ENCODE measurements around the gene XK. TPM values are rescaled to one million over a fixed set of nuclear protein-coding genes. Genes with fewer than 3 reads are reported as not detected.

Gene XK
- total RNA-seq, 4 donors from 2014 or later = under 0.01 to 0.22 (median 0.10) TPM

GRCh38 chrX:37781081-37781480, 95.5 kb downstream of the XK start:
- H3K9me3 ChIP-seq = no peaks in the 10 kb centered on the region
- no peaks in the 10 kb centered on the region for H3K4me1 ChIP-seq
- H3K36me3 ChIP-seq = no peaks in the 10 kb centered on the region
- 58 to 74% methylated on average over 4 of the region's 4 CpGs for WGBS, 2 donors
- H3K4me3 ChIP-seq = peak overlapping the region in 2 of 4 donors; percentile 15 to 19
- TF ChIP-seq POLR2A (IDR thresholded peaks at IDR 0.05) (no peak), CTCF (IDR thresholded peaks at IDR 0.05) (no peak), EP300 (IDR thresholded peaks at IDR 0.05) (no peak)
- H3K27me3 ChIP-seq = no peaks in the 10 kb centered on the region
- peak overlapping the region in 1 of 4 donors; percentile 19 for H3K27ac ChIP-seq
- DNase-seq (ENCODE audit: low spot score in 2 of 2) = no peak

Other genes starting within 250 kb of the XK start
- 1 to 10 TPM in 3 of 4 donors, under 1 TPM in 1; 0.22 to 1.8 (median 1.2) TPM for gene LANCL3, start 114.1 kb upstream of the XK start, total RNA-seq
- 10 to 100 TPM; 19.5 to 26.0 (median 21.8) TPM for gene CYBB, start 94.3 kb downstream of the XK start, total RNA-seq
- 10 to 100 TPM; 26.9 to 36.3 (median 30.7) TPM for gene DYNLT3, start 161.8 kb downstream of the XK start, total RNA-seq